ENCODE results near the gene CHKB. TPM values are rescaled to one million over a fixed set of nuclear protein-coding genes. Genes with fewer than 3 reads are reported as not detected.
A peak's percentile ranks its signal among the peaks of the same experiment; 100 is the strongest.

Gene CHKB
- total RNA-seq, 1 donor from 2014 or later = 88.7 TPM

DNA sequence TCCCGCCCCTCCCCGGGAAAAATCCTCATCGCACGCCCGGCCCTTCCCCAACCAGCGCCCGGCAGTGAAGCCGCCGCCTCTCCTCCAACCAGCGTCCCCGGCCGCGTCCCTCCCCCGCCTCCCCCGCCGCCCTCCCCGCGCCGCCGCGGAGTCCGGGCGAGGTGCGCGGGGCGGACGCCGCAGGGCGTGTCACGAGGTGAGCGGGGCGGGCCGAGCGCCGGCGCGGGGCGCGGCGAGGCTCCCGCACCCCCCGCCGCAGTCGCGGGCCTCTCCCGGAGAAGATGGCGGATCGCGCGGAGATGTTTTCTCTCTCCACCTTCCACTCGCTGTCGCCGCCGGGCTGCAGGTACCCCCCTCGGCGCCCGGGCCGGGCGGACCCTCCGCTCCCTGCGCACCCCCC lies 17.9 kb upstream of the CHKB start, which contains the start of gene MAPK8IP2:
MAPK8IP2 (plus strand) TSS at position 256 of the 400 bp plus-strand sequence; CDS start at position 282, 26 bp downstream.
- Mint-ChIP-seq H3K36me3 (ENCODE audit: low read depth) (peaks cover 4% of the 10 kb centered on the region), H3K27ac (no peak within 1 kb of the TSS), H3K4me3 (peak within 1 kb of the TSS; percentile 52), H3K9me3 (no peaks in the 10 kb centered on the region), H3K4me1 (ENCODE audit: low read depth) (no peaks in the 10 kb centered on the region), H3K27me3 (ENCODE audit: insufficient read depth) (peaks cover 36% of the 10 kb centered on the region)
- DNase-seq (ENCODE audit: low spot score) = no peak
- intact Hi-C loops (cut with micrococcal nuclease) = no loop called here

DNA sequence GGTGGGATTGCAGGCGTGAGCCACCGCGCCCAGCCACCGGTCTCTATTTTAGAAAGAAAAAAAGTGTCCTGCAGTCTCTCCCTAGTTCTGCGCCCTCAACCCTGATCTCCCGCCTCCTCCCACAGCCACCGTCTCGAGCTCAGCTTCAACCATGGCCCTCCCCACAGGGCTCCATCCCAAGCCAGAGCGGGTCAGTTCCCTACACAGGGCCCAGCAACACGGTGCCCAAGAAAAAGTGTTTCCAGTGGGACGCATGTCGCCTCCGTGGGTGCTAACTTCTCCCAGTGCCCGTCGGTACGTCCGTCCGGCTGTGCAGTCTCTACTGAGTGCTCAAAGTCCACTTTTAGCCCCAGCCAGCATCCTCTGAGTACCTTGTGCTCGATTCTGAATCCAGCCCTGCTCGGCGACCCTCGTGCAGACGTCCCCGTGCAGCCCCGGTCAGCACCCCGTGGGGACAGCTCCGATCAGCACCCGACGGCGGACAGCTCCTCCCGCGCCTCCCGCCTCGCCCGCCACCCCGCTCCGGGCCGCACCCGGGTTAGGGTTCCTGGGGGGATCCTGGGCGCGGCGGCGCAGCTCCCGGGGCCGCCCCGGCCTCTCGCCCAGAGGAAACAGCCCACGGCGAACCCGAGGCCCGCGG lies 17.3 kb upstream of the CHKB start:
- intact Hi-C loops (cut with micrococcal nuclease) = no loop called here
- peaks cover 36% of the 10 kb centered on the region for H3K27me3 Mint-ChIP-seq (ENCODE audit: insufficient read depth)
- no peaks in the 10 kb centered on the region for H3K4me1 Mint-ChIP-seq (ENCODE audit: low read depth)
- DNase-seq (ENCODE audit: low spot score) = peak; percentile 57
- H3K27ac Mint-ChIP-seq = no peak overlapping the region
- no peaks in the 10 kb centered on the region for H3K9me3 Mint-ChIP-seq
- H3K36me3 Mint-ChIP-seq (ENCODE audit: low read depth) = peaks cover 4% of the 10 kb centered on the region
- peak overlapping the region; percentile 25 for H3K4me3 Mint-ChIP-seq

DNA sequence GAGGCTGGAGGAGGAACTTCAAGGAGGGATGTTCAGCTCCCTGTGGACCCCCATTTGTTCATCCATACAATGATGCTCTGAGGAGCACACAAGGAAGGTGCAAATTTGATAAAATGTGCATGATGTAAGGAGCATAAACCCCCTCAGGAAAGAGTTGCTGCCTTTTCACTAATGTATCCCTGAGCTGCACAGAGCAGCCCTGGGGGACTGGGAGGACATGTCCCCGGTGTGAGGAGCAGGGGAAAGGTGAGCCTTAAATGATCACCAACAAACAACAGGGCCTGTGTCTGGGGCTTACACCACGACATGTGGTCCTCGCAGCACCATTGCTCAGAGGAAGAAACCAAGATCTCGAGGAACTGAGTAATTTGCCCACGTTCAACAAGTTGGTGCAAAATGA lies 14.4 kb upstream of the CHKB start:
- Mint-ChIP-seq H3K9me3 (no peaks in the 10 kb centered on the region), H3K36me3 (ENCODE audit: low read depth) (peaks cover 4% of the 10 kb centered on the region), H3K27me3 (ENCODE audit: insufficient read depth) (peaks cover 23% of the 10 kb centered on the region), H3K27ac (no peak overlapping the region), H3K4me3 (no peak overlapping the region), H3K4me1 (ENCODE audit: low read depth) (no peaks in the 10 kb centered on the region)
- no peak for DNase-seq (ENCODE audit: low spot score)
- intact Hi-C loops (cut with micrococcal nuclease) = no loop called here

DNA sequence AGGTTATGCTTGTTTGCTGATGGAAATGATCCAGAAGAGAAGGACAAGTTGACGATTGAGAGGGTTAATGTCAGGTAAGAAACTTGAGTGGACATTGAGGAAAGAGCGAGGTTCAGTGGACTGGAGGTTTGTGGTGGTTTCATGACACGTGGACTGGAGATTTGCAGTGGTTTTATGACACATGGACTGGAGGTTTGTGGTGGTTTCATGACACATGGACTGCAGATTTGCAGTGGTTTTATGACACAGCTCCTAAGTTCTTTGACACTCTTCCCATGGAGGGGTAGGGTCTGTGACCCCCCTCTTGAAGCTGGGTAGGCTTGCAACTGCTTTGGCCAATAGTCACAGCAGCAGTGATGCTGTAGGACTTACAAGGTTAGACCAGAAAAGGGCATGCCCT lies 12.5 kb upstream of the CHKB start:
- intact Hi-C loops (cut with micrococcal nuclease) = no loop called here
- peaks cover 4% of the 10 kb centered on the region for H3K36me3 Mint-ChIP-seq (ENCODE audit: low read depth)
- no peaks in the 10 kb centered on the region for H3K9me3 Mint-ChIP-seq
- no peak overlapping the region for H3K4me3 Mint-ChIP-seq
- no peak overlapping the region for H3K27ac Mint-ChIP-seq
- no peaks in the 10 kb centered on the region for H3K4me1 Mint-ChIP-seq (ENCODE audit: low read depth)
- DNase-seq (ENCODE audit: low spot score) = no peak
- H3K27me3 Mint-ChIP-seq (ENCODE audit: insufficient read depth) = peaks cover 24% of the 10 kb centered on the region

DNA sequence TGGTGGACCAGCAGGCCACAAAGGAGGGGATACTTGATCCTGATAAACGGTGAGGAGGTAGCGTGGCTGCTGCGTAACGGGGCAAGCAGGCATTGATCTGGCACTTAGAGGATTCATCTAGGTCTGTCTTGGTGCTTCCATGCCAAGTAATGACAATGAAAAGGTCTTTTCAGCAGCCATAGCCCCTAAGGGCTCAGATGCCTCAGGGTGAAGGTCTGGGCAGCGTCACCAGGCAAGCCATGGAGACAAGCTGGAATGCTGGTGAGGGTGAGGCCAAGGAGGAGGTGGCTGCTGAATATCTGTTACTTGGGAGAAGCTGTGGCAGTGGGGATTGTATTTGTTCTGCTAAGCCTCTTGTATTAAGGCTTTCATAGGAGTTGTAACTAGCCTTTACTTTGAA lies 4.8 kb upstream of the CHKB start:
- intact Hi-C loops (cut with micrococcal nuclease) = no loop called here
- DNase-seq (ENCODE audit: low spot score) = no peak
- Mint-ChIP-seq H3K27me3 (ENCODE audit: insufficient read depth) (peaks cover 12% of the 10 kb centered on the region), H3K36me3 (ENCODE audit: low read depth) (no peaks in the 10 kb centered on the region), H3K27ac (no peak overlapping the region), H3K4me3 (no peak overlapping the region), H3K9me3 (no peaks in the 10 kb centered on the region), H3K4me1 (ENCODE audit: low read depth) (peaks cover 7% of the 10 kb centered on the region)

DNA sequence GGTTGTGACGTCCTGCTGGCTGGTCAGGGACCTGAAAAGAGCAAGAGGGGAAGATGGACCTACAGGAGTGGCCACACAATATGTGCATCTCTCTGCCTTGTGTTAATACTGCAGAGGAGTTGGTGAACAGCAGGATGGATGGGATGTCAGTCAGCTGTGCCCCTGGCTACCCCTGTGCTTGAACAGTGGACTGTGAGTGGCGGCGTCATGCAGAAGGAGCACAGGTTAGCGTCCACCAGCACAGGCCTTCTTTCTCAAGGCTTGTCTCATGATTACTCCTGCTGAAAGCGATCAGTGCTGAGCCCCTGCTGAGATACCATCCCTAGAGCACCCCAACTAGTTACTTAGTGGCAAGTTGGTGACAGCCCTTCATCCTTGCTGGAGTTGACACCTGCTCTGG lies 3.8 kb upstream of the CHKB start:
- no peak for DNase-seq (ENCODE audit: low spot score)
- peaks cover 12% of the 10 kb centered on the region for H3K27me3 Mint-ChIP-seq (ENCODE audit: insufficient read depth)
- no peaks in the 10 kb centered on the region for H3K9me3 Mint-ChIP-seq
- intact Hi-C loops (cut with micrococcal nuclease) = no loop called here
- no peak overlapping the region for H3K27ac Mint-ChIP-seq
- H3K4me3 Mint-ChIP-seq = no peak overlapping the region
- H3K4me1 Mint-ChIP-seq (ENCODE audit: low read depth) = peaks cover 10% of the 10 kb centered on the region
- H3K36me3 Mint-ChIP-seq (ENCODE audit: low read depth) = no peaks in the 10 kb centered on the region

DNA sequence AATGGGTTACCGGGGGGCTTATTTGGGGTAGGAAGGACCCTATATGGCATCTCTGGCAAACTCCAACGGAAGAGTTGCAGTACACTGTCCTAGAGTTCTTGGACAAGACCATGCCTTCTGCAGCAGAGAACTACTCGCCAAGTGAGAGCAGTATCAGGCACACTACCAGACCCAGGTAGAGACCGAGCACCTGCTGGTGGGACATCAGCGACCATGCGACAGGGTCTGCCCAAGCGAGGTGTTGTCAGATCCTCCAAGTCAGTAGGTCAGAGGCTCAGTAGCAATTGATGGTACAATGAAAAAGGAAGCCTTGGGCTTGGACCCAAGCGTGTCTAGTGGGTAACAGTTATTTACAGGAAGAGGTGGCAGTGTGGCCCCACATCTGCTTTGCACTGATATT lies 3.1 kb upstream of the CHKB start:
- Mint-ChIP-seq H3K9me3 (no peaks in the 10 kb centered on the region), H3K27me3 (ENCODE audit: insufficient read depth) (peaks cover 9% of the 10 kb centered on the region), H3K36me3 (ENCODE audit: low read depth) (no peaks in the 10 kb centered on the region), H3K27ac (no peak overlapping the region), H3K4me3 (no peak overlapping the region), H3K4me1 (ENCODE audit: low read depth) (peaks cover 14% of the 10 kb centered on the region)
- no peak for DNase-seq (ENCODE audit: low spot score)
- intact Hi-C loops (cut with micrococcal nuclease) = no loop called here

DNA sequence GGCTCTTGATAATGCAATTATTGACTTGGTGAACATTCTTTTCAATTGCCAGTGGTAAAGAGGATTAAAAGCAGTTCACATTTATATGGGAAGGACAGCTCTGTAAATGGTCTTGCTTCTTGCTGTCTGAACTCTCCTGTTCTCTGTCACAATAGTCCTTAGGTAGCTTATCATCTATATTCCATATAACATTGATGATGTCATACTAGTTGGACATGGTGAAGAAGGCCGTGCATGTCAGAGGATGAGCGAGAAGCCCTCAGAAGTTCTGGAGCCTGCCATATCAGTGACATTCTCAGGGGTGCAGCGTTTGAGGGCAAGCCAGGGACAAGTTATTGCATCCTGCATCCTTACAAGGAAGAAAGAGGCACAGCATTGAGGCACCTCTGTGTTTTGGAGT lies 2.6 kb upstream of the CHKB start:
- peak overlapping the region; percentile 44 for H3K4me3 Mint-ChIP-seq
- peaks cover 5% of the 10 kb centered on the region for H3K27me3 Mint-ChIP-seq (ENCODE audit: insufficient read depth)
- intact Hi-C loops (cut with micrococcal nuclease) = no loop called here
- no peak overlapping the region for H3K27ac Mint-ChIP-seq
- H3K9me3 Mint-ChIP-seq = no peaks in the 10 kb centered on the region
- peaks cover 4% of the 10 kb centered on the region for H3K36me3 Mint-ChIP-seq (ENCODE audit: low read depth)
- peaks cover 18% of the 10 kb centered on the region for H3K4me1 Mint-ChIP-seq (ENCODE audit: low read depth)
- no peak for DNase-seq (ENCODE audit: low spot score)

DNA sequence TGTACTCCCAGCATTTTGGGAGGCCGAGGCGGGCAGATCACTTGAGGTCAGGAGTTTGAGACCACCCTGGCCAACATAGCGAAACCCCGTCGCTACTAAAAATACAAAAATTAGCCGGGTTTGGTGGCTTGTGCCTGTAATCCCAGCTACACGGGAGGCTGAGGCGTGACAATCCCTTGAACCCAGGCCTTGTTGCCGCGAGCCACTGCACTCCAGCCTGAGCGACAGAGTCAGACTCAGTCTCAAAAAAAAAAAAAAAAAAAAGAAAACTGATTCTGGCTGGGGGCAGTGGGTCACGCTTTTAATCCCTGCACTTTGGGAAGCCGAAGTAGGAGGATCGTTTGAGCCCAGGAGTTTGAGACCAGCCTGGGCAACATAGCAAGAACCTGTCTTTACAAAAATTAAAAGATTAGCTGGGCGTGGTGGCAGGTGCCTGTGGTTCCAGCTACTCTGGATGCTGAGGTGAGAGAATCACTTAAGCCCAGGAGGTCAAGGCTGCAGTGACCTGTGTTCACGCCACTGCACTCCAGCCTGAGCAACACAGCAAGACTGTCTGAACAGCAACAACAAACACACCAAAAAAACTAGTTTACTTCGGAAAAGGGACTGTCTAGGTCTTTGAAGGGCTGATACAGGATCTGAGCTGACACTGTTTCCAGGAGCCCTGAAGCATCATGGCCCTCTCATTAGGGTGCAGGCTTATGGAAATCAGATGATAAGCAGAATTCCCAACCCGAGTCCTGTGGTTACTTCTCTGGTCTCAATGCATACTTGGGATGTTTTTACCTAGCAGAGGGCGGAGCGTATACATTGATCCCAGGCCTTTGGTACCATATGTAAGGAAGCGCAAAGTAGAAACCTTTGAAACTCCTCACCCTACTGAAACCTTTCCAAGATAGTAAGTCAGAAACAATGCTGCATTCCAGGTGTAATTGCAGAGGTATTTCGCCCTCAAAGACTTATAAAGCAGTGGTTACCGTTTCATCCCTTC lies 1.8 kb upstream of the CHKB start:
- H3K36me3 Mint-ChIP-seq (ENCODE audit: low read depth) = peaks cover 11% of the 10 kb centered on the region
- H3K4me1 Mint-ChIP-seq (ENCODE audit: low read depth) = peaks cover 22% of the 10 kb centered on the region

DNA sequence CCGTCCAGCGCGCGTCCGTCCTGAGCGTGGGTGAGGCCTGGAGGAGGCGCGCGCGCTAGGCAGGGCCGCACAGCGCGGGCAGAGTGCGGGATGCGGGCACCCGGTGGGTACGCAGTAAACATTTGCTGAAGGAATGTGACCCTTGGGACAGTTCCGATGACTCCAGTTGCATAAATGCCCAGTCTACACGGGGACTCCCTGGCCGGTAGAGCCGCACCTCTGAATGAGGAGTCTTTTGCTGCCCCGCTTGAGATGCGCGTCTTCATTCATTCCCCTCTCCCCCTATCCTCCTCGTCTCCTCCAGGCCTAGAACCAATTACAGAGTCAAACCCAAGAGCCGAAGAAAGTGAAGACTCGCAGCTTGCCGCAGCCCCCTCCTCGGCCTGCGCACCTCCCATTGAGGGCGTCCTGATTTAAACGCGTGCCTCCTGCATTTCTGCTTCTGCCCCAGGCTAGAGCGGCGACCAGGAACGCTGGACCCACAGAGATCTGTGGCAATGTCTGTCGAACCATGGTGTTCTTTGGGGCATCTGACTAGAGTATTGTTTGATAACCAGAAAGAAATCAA lies 729 bp upstream of the CHKB start:
- Mint-ChIP-seq H3K9me3 (no peaks in the 10 kb centered on the region), H3K4me1 (ENCODE audit: low read depth) (peaks cover 22% of the 10 kb centered on the region), H3K36me3 (ENCODE audit: low read depth) (peaks cover 11% of the 10 kb centered on the region), H3K4me3 (peak overlapping the region; percentile 94), H3K27me3 (ENCODE audit: insufficient read depth) (no peaks in the 10 kb centered on the region), H3K27ac (peak overlapping the region; percentile 75)
- DNase-seq (ENCODE audit: low spot score) = no peak
- intact Hi-C loops (cut with micrococcal nuclease) = loop anchor here (2.0 kb wide), 3 partner anchors 45 to 109 kb away; partner anchors contain the start of genes ARSA and SBF1

More for the DNA sequence above, 1.8 kb upstream of the CHKB start:
- no peak for DNase-seq (ENCODE audit: low spot score)
- H3K27me3 Mint-ChIP-seq (ENCODE audit: insufficient read depth) = no peaks in the 10 kb centered on the region
- no peaks in the 10 kb centered on the region for H3K9me3 Mint-ChIP-seq
- no peak overlapping the region for H3K27ac Mint-ChIP-seq
- peak overlapping the region; percentile 94 for H3K4me3 Mint-ChIP-seq
- intact Hi-C loops (cut with micrococcal nuclease) = no loop called here

DNA sequence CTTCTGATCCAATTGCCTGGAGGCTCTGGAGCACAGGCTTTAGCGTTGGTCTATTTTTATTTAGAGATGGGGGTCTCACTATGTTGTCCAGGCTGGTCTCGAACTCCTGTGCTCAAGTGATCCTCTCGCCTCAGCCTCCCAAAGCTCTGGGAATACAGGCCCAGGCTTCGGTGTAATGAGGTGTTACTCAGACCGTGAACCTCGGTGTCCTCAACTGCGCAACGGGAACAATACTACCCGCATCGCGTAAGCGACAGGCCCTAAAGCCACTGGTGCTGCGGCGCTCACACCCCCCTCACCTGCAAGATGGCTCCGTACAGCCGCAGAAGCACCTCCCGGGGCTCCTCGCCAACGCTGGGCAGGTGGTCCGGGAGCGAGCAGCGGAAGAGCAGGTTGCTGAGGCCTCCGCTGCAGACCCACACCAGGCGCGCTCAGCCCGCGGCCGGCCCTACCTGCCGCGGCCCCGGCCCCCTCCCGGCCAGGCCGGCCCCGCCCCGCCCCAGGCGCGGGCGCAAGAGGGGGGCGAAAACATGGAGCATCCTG lies 628 bp downstream of the CHKB start:
- DNase-seq (ENCODE audit: low spot score) = no peak
- Mint-ChIP-seq H3K27ac (peak overlapping the region; percentile 83), H3K27me3 (ENCODE audit: insufficient read depth) (no peaks in the 10 kb centered on the region), H3K4me3 (peak overlapping the region; percentile 94), H3K9me3 (no peaks in the 10 kb centered on the region), H3K36me3 (ENCODE audit: low read depth) (peaks cover 13% of the 10 kb centered on the region), H3K4me1 (ENCODE audit: low read depth) (peaks cover 22% of the 10 kb centered on the region)
- intact Hi-C loops (cut with micrococcal nuclease) = loop anchor here (1.0 to 2.0 kb wide), 10 partner anchors 19 to 109 kb away; partner anchors contain the start of genes ARSA, NCAPH2, SBF1 and SCO2

DNA sequence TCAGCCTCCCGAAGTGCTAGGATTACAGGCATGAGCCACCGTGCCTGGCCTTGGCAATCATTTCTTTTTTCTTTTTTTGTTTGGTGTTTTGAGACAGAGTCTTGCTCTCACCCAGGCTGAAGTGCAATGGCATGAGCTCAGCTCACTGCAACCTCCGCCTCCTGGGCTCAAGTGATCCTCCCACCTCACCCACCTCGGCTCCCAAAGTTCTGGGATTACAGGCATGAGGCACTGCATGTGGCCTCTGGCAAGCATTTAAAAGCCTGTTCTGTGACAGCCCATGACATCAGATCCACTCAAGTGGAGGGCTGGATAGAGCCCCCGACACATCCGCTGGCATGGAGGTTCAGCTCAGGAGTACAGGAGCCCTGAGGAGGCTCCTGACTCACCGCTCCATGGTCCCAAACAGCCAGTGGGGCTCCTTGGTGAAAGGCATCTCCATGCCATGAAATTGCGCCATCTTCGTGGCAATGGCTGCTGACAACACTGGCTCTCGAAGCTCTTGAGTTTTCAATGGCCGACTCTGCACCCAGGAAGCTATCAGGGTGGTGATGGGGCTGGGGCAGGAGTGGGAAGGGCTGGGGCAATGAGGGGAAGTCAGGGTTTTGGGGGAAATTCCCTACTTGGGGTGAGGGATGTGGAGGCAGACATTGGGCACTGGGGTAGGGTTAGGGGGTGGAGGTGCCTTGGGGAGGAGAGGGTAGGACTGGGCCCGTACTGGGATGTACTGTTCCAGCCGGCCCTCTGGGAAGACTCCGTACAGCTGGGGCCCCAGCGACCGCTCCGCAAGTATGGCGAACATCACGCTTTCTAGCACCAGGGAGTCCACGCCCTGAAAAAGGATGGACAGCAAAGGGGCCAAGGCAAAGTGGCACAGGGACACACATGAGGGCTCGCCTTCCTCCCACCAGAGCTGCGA lies 1.4 kb downstream of the CHKB start:
- intact Hi-C loops (cut with micrococcal nuclease) = no loop called here
- no peaks in the 10 kb centered on the region for H3K9me3 Mint-ChIP-seq
- DNase-seq (ENCODE audit: low spot score) = no peak
- no peaks in the 10 kb centered on the region for H3K27me3 Mint-ChIP-seq (ENCODE audit: insufficient read depth)
- peaks cover 16% of the 10 kb centered on the region for H3K36me3 Mint-ChIP-seq (ENCODE audit: low read depth)
- H3K4me3 Mint-ChIP-seq = peak overlapping the region; percentile 94
- H3K4me1 Mint-ChIP-seq (ENCODE audit: low read depth) = peaks cover 22% of the 10 kb centered on the region
- peak overlapping the region; percentile 83 for H3K27ac Mint-ChIP-seq
